Measurements from ENCODE around the gene ERRFI1. TPM values are rescaled to one million over a fixed set of nuclear protein-coding genes. Genes with fewer than 3 reads are reported as not detected.

The ERRFI1 gene
- total RNA-seq, 1 donor from 2014 or later: 18.0 TPM

DNA sequence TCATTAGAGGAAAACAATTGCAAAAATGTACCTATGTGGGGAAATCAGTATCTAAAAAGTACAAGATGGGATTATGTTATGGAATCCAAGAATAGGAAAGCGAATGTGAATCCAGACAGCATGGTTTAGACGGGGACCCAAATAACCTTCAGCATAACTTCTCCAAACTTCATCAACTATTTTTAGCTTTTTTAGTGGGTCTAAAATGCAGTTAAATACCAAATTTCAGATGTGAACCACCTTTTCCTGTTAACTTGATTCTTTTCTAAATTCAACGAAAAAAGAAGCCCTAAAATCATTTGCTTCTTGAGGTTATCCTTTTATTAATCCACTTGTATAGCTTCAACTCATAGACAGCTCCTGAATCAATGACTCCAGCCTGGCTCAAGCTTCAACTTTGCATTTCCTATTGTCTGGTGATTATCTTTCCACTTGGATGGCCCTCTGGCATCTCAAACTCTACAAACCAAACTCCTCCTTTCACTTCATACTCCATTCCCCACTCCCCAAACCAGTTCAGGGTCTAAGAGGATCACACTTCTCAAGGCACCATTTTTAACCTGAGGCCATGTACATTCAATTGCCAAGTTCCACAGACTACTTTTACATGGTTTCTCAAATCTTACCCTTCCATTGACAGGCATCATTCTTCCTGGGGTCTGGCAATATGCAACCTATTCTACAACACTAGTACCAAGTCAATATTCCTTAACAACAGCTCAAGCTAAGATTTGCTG is 7.4 kb downstream of the ERRFI1 start:
- no peak for DNase-seq

DNA sequence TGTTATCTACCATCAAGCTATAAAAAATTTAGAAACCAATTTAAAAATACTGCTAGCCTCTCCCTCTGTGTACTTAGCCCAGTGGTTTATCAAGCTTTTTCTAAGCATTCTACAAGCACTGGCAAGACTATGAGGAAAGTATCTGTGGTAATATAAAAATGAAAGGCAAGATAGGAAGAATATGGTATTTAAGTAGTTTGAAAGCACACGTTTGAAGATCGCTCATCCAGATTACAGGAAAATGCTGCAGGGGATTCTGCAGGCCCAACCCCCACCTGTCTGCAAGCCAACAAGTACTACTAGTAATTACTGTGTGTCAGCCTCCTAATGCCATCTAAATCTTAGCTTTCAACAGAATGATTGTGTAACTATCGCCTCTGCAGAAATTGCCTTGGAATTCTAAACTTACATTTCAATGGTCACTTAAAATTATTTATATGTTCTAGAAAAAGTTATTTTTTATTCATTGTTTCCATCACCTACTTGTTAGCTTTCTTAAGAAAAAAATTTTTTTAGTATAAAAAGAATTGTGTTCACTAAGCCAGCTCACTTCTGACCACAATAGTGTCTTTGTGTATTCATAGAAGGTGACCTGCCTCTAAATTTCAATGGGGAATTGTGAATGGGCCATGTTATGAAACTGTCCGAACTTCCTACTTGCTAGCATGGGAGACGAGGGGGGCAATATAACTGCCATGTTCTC is 8.5 kb downstream of the ERRFI1 start:
- DNase-seq: no peak

GRCh38 chr1:8016895-8017241 is 9.2 kb downstream of the ERRFI1 start:
- no peak for DNase-seq

GRCh38 chr1:8016210-8016894 is 9.8 kb downstream of the ERRFI1 start:
- DNase-seq: no peak

DNA sequence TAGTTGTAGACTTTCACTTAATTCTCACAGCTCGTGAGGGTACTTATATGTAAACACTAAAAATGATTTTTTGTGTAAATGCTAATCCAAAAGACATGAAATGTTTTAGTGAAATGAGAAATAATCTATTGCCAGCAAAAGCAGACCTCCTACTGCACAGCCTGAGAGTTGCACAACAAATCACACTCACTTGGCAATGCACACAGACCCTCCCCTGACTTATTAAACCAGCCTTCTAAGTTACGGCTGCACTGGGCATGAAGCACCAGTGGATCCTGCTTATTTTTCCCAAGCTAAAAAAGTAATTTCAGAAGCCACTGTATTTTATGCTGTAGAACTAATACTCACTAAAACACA is 10.3 kb downstream of the ERRFI1 start:
- DNase-seq: no peak

DNA sequence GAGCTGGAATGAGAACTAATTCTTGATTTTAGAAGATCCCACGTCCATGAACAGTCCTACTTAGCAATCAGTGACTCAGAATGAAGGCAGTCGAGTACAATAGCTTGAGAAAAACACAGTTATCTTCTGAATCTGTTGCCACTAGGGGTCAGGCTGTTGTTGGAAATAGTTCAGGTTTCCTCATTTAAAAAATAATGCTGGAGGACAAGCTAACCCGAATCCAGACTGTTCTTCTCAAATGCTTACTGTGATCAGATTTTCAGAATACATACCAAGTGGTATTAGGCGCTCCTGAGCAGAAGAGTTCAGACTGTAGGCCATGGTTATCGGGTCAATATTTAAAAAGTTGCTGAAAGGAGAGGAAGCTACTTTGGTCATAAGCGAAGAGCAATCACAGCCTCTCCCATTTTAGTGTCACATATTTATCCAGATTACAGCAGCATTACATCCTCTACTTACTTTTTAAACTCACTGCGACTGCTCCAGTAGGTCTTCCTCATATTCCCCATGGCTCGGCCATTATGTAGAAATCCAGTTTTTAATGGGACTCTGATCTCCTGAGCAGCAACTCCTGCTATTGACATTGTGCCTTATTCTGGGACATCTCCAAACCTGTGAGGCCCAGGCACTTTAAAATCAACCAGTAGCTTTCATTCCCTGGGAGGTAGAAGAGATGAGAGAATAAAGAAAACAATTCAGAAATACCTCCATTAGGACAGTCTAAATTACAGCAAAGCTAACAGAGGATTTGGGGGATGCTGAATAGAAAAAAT is 10.9 kb downstream of the ERRFI1 start:
- DNase-seq: peak; percentile 86

- DNase-seq: no peak
Observed at GRCh38 chr1:8014381-8014988, 11.6 kb downstream of the ERRFI1 start.

DNA sequence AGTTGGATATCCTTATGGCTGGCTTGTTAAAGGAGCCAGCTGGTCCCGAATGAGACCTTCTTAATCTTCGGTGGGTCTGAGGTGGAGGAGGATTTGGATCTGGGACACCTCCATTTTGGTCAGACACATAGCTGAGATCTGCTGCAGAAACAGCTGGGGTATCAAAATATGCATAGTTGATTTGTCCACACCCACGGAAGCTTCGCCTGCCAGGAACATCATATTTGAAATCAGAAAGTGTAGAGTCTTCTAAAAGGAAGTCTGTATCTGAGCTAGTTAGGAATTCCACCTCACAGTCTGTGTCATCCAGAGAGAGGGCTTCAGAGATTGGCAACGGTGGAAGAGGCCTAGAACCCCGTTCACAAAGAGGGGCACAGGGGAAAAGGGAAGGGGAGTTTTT is 12.3 kb downstream of the ERRFI1 start:
- no peak for DNase-seq

DNA sequence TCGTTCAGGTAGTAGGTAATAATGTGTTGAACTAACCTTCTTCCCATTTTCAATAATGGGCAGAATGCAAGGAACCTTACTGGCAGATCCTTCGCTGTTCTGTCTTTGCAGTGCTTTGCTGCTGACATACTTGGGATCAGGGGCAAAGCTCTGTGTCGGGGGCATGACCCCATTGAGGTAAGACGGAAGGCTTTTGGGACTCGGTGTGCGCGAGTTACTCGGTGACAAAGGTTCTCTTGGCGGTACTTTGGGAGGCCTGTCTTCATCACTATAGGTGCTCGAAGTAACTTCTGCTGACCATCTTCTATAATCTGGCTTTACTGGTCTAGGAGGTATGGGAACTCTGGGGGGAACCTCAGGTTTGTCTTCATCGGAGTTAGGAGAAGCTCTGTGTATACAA is 12.7 kb downstream of the ERRFI1 start:
- no peak for DNase-seq

GRCh38 chr1:8012955-8013354 is 13.2 kb downstream of the ERRFI1 start:
- no peak for DNase-seq

GRCh38 chr1:8011923-8012858 is 13.9 kb downstream of the ERRFI1 start:
- no peak for DNase-seq

GRCh38 chr1:8011016-8011415 is 15.1 kb downstream of the ERRFI1 start:
- peak; percentile 59 for DNase-seq

DNA sequence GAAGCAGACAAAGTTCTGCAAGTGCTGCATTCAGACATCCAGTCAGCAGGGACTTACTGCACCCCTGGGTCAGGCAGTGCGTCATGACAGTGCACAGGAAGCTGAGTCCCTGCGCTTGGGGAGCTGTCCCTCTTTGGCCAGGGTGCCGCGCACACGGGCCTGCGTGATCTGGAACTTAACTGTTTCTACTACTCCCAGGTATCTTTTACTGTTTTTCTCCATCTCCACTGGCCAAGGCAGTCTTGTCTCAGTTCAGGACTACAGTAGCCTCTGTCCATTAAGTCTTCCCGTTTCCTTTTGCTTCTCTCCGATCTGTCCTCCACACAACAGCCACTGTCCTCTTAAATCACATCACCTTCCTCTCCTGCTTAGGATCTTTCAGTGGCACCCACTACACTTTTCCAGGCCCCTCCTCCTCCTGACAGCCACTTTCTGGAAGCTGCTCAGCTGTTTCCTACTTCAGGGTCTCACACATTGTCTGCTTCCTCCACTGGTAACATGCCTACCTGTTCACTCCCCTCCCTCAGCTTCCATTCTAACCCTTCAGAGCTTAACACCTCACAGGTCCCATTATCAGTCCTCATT is 15.9 kb downstream of the ERRFI1 start:
- DNase-seq: no peak

DNA sequence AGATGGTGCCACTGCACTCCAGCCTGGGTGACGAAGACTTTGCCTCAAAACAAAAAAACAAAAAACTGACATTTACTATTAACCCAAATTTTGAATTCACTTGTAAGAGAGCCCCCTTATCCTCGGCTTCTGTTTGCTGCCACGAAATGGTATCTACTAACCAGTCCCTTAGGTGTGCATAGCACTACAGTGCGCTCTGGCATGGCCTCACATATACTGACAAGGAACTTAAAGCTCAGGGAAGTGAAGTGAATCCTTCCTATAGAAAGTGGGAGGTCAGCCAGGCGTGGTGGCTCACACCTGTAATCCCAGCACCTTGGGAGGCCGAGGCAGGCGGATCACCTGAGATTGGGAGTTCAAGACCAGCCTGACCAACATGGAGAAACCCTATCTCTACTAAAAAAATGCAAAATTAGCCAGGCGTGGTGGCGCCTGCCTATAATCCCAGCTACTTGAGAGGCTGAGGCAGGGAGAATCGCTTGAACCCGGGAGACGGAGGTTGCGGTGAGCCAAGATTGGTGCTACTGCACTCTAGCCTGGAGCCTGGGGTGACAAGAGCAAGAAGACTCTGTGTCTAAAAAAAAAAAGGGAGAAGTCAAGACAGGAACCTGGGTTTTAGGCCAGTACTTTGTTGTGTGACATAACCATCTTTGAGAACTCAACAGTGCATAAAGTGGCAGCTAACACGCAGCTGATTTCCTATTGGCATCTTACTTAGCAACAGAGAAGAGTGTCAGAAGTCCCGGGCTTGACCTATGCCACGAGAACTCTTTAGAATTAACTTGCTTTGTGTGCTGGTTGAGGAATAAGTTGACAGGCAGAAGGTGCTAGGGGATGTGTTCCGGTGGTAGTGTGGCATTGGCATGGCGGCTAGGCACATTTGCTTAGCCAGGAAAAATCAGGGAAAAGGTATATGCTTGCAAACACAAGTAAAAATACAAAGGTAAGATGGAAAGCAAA is 16.8 kb downstream of the ERRFI1 start:
- DNase-seq: no peak

- DNase-seq: peak; percentile 33
Observed at GRCh38 chr1:8006037-8006963, 19.8 kb downstream of the ERRFI1 start.

DNA sequence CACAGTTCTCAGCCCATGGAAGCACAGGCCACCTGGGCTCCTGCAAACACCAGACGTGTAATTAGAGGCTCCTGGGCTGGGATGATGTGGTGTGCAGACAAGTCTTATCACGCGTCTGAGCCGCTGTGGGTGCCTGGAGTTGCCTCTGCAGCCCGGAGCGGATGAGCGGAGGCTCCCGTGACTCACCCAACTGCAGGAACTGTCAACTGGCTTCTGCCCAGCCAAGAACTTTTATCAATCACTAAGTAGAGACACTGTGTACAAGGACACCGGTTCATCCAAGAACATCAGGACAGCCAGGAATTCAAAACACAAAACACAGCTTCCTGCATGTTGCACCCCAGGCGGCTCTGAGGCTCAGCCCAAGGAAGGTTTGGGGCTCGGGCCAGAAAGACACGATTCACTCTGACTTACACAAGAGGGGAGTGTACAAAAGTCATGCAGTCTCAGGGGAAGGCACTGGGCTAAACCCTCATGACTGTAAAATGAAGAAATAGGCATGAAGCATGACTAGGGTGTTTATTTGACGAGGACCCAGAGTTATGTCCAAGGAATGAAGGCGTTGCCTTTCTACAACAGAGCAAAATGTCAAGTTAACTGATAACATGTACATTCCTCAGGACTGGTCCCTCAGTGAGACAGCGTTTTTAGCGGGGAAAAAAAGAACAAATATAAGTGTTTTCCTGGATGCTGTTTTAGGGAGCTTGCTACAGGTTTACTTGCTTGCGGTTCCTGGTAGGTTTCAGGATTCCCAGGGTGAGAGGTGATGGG is 21.1 kb downstream of the ERRFI1 start:
- peak; percentile 73 for DNase-seq

- DNase-seq: peak; percentile 32
Observed at GRCh38 chr1:8004113-8004802, 21.9 kb downstream of the ERRFI1 start.

Data from tongue (tissue), 2 donors.